Activated CD4-positive, alpha-beta T cell treated with anti-CD3 and anti-CD28 coated beads, Interleukin-2, amount 50 U/mL, for 1 hour (primary cell): ENCODE results near the gene SNAPC4.
"Not testable (repeated sequence)": the region's sequence is repeated elsewhere in the genome, so short reads cannot be mapped to it uniquely, and the experiment has no call there.

Experiments used
- DNase-seq: peaks from one replicate; pipeline ENCODE4 v3.0.0-alpha.2; 2020

SNAPC4 gene

DNA sequence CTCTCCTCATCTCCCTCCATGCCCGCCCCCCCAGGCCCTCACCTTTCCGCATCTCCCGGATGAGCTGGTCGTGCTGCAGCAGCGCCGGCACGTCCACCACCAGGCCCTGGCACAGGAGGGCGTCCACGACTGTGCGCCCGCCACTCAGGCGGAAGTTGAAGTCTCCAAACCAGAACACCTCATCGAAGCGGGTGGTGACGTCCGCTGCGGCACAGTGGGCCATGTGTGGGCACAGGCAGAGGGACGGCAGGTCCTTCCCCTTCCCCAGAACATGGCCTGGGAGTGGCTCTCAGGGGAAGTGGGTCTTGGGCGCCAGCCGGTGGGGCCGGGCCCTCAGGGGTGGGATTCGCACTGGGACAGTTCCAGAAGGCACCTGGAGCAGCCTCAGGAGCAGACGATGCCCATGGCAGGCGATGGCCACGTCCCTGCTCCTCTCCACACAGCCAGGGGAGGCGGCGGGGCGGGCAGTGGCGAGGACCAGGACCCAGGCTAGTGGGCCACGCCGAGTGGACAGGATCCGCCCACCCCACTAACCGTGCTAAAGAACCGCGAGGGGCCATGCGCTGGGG lies 31.9 kb upstream of the SNAPC4 start:
- no peak for DNase-seq

DNA sequence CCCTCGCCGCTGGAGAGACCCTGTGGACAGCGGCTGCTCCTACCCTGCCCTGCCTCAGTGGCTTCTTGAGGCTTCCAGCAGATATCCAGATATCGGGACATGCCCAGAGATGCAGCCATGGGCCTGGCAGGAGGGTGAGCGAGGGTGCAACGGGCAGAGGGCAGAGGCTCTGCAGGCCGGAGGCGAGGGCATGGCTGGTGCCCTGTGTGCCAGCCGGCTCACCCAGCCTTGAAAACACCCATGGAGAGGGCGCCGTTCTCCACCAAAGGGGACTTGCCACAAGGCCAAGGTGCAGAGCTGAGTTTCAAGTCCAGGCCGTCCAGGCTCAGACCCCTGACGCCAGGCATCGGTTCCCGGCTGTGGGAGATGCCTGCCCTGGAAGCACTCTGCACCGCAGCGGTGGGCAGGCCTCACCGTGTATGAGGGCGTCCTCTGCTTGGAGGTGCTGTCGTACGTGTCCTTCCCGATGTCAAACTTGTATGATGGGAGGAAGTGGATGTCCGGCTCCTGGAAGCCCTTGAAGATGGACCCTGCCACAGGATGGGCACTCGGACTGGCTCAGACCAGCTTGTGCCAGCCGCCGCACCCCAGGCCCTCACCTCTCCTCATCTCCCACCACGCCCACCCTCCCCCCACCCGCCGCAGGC lies 30.7 kb upstream of the SNAPC4 start:
- no peak for DNase-seq

DNA sequence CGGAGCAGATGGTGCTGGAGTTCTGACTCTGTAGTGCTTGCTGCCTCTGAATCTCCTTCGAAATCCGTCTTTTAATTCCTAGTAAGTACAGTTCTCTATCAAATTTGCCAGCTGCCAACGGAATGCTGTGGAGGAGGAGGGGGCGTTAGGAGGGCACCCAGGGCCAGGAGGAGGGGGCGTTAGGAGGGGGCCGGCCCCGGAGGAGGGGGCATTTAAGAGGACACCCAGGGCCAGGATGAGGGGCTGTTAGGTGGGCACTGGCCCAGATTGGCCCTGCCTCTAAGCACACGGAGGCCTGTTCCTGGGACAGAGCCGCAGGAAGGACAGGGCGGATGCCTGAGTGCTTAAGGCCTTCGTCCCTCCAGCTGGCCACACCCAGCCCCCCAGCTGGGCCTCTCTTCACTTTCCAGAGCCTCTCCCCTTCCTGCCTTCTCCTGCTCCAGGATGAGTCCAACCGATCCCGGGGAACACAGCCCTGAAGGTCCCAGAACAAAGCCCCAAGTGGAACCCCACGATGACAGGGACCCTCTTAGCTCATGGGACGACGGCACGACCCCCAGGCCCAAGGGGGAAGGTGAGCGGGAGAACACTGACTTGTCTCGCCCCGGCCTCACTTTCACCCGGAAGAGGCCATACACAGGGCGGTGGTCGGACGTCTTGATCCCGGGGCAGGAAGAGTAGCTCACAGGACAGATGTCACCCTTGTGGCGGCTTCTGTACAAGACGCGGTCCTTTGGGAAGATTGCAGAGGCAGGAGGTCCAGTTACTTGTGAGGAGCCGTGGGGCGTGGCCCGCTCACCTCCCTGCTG lies 29.9 kb upstream of the SNAPC4 start:
- DNase-seq, result no peak

DNA sequence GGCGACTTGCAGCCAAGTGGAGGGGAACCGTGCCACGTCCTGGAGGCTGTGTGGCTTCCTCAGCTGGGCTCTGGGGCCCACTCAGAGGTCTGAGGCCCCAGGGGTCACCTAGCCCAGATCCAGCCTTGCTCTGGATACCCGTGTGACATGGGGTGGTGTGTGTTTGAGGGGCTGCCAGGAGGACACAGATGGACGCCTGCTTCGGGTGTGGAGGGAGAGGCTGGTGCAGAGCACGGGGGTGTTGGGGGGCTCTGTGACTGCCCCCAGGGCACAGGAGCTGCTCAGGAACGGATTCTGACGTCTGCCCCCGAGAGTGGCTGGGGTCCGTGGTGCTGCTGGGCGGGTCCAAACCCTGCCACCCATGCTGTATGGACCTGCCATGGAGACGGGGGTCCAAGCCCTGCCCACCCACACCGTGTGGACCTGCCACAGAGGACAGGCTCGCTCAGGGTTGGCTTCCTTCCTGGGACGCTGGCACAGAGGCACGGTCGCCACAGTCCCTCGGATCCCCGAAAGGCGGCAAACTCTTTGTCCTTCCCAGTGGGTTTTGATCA lies 29.2 kb upstream of the SNAPC4 start:
- DNase-seq, result no peak

DNA sequence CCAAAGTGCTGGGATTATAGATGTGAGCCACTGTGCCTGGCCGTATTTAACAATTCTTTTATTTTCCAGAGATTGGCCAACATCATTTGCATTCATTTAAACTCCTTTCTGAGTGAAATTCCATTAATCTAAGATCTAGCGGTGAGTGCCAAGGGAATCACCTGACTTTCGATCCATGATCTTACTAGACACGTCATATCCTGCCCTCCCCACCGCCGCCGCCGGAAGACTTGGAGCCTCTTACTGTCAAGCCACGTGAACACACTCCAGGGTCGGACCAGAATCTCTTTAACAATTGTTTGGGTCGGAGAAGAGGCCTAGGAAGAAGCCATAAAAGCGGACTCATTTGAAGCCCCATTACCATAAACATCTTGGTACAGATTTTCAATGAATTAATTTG lies 26.8 kb upstream of the SNAPC4 start:
- no peak for DNase-seq

DNA sequence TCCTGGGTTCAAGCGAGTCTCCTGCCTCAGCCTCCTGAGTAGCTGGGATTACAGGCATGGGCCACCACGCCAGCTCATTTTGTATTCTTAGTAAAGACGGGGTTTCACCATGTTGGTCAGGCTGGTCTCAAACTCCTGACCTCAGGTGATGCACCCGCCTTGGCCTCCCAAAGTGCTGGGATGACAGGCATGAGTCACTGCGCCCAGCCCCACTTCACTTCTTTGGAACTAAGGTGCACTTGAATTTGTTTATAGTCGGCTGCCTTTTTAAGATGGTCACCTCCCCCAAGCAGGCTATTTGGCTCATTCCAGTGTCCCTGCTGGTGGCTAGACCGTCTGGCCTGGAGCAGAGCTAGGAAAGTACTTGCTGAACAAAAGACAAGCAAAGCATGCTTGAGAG lies 25.4 kb upstream of the SNAPC4 start:
- not testable (repeated sequence) for DNase-seq

DNA sequence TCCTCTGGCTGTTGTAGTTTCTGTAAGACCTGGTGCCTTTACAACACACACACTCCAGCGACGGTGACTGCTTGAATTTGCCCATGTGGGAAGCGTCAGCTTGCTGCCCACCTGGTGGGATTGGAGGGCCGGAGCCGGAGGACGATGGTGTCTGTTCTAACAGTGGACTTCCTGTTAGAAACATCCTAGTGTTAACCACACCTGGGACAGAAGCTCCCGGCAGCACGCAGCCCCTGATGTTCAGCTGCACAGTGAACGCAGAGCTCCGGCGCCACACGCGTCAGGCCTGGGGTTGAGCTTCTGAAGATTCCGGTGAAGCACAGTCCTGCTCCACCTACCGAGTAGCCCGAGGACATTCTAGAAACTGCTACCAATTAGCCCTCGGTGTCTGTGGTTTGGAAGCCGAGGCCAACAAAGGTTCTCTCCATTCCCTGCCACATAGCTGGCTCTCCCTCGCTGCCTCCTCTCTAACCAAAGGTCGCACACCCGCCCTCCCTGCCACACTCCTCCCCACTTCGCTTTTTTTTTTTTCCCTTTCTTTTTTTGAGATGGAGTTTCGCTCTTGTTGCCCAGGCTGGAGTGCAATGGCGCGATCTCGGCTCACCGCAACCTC lies 24.9 kb upstream of the SNAPC4 start:
- DNase-seq, result no peak

DNA sequence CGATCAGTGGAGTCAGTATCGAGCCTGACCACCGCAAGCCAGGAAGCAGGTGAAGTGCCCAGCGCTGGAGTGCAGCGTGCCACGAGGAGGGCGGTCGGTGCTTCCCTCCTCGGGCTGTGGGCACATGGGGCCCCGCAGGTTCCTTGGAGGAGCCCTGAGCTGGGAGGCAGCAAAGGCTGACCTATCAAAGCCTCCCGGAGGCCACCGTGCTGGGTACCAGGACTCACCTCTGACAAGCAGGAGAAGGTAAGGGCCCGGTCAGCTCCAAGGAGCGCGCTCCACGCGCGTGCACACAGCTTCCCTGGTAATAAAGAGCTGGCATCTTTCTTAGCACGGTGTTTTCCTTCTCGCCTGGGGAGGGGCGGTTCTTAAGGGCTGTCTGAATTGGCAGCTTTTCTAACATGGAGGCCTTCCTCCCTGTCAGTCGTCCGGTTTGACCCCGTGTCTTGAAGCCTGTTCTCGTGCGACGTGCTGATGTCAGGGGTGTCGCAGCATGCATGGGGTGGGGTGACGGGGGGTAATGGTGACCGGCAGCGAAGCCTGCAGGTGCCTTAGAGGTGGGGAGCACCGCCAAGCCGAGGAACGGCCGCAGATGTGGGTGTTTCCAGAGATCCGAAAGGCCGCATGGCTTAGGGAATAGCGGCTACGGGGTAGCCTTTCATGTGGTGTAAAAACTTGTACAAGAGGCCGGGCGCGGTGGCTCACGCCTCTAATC lies 23.6 kb upstream of the SNAPC4 start:
- no peak for DNase-seq

DNA sequence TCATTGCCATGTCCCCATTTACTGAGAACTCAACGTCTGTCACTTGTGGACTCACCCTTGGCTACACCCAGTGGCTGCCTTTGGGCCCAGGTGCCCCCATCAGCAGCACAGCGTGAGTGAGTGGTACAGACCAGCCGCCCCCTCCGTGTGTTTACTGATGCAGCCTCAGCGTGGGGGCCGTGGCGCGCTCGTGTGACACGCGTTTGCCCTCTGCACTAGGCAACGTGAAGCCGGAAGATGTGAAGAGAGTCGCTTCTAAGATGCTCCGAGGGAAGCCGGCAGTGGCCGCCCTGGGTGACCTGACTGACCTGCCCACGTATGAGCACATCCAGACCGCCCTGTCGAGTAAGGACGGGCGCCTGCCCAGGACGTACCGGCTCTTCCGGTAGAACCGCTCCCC lies 22.9 kb upstream of the SNAPC4 start:
- DNase-seq, result no peak

DNA sequence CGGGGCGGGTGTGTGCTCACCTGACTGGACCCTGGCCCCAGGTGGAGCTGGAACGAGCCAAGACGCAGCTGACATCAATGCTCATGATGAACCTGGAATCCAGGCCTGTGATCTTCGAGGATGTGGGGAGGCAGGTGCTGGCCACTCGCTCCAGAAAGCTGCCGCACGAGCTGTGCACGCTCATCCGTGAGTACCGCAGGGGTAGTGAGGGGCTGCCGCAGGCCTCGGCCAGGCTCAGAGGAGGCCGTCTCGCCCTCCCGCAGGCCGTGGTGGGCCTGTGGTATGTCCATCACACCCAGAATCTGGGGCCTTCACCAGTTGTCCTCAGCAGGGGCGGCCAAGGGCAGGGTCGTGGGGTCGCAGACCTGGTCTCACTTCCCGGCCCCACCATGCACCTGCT lies 21.8 kb upstream of the SNAPC4 start:
- DNase-seq, result no peak

DNA sequence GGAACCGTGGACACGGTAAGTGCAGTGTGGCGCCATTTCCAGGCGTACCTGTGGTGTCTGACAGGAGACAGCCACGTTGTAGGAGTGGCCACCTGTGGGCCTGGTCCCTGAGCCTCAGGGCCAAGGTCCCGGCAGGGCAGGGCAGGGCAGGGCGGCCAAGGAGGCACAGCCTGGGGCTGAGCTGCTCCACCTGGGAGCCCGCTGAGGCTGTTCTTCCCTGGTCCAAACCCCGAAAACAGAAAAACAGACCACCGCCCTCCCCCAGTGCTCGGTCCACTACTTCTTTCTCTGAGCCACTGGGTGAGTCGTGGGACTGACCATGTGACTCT lies 19.1 kb upstream of the SNAPC4 start:
- DNase-seq, result no peak

DNA sequence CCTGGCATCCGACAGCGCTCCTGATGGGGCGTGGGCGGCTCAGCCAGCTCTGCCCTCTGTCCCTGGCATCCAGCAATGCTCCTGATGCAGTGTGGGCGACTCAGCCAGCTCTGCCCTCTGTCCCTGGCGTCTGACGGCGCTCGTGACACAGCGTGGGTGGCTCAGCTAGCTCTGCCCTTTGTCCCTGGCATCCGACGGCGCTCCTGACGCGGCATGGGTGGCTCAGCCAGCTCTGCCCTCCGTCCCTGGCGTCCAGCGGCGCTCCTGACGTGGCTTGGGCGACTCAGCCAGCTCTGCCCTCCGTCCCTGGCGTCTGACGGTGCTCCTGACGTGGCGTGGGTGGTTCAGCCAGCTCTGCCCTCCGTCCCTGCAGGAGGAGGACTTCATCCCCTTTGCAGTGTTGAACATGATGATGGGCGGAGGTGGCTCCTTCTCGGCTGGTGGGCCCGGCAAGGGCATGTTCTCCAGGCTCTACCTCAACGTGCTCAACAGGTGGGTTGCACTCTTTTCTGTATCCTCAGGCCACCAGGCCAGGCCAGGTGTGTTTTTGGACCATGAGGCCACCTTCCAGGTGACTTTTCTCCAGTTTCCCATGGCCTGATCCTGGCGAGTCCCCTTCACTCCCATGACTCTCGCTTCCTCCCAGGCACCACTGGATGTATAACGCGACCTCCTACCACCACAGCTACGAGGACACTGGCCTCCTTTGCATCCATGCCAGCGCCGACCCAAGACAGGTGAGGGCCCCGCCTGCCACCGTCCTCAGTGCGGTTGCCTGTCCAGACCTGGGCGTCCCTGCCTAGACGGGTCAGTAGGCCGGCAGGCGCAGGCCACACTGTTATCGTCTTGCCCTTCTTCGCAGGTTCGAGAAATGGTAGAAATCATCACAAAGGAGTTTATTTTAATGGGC lies 18.5 kb upstream of the SNAPC4 start:
- DNase-seq, result no peak

DNA sequence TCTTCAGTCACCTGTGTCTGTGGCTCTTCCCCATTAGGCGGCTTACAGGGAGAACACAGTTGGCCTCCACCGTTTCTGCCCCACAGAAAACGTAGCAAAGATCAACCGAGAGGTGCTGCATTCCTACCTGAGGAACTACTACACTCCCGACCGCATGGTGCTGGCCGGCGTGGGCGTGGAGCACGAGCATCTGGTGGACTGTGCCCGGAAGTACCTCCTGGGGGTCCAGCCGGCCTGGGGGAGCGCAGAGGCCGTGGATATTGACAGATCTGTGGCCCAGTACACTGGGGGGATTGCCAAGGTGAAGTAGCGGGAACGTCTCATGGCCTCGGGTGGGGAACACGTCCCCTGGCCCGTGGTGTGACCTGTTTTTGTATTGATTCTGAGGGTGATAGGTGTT lies 16.9 kb upstream of the SNAPC4 start:
- no peak for DNase-seq

DNA sequence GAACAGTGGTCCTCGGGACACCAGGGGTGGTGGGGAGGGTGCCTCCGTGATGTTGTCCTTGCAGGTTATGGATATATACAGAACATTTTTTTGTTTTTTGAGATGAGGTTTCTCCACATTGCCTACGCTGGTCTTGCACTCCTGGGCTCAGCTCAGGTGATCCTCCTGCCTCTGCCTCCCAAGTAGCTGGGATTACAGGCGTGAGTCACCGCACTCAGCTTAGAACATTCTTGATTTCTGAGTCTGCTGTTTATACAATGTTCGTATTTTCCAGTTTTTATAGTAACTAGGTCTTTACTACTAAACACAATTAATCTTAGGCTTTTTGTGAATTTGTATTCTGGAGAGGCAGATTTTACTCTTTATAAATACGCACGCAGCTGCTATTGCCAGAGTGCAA lies 16.5 kb upstream of the SNAPC4 start:
- no peak for DNase-seq

DNA sequence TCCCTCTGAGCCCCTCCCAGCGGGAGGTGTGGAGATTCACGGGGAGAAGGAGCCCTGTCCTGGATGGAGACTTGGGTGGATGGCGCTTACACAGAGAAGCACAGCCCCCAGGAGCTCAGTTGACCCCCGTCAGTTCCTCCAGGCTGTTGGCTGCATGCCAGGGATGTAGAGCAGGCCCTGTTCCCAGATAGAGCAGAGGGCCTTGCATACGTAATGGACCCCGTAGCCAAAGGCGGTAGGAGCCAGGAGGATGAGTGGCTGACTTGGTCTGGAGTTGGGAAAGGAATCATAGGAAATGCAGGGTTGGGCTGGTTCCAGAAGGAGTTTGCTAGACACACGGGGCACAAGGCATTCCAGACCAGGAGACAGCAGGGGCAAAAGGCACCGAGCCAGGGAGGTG lies 13.0 kb upstream of the SNAPC4 start:
- DNase-seq, result no peak

DNA sequence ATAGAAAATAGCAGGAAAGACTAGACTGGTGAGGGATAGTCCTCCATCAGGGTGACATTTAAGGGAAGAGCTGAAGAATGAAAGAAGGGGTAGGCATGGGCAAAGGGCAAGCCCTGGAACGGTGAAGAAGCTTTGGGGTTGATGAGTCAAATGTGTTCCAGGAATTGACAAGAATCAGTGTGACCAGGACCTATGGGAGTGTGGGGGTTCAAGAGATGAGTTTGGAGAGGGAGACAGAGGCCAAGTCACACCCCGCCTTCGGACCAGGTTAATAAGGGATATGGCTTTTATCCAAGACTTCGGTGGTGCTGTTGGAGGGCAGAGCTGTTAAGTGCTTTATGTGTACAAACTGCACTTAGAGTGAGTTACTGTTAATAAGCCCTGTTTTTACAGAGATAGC lies 11.4 kb upstream of the SNAPC4 start:
- DNase-seq, result no peak

DNA sequence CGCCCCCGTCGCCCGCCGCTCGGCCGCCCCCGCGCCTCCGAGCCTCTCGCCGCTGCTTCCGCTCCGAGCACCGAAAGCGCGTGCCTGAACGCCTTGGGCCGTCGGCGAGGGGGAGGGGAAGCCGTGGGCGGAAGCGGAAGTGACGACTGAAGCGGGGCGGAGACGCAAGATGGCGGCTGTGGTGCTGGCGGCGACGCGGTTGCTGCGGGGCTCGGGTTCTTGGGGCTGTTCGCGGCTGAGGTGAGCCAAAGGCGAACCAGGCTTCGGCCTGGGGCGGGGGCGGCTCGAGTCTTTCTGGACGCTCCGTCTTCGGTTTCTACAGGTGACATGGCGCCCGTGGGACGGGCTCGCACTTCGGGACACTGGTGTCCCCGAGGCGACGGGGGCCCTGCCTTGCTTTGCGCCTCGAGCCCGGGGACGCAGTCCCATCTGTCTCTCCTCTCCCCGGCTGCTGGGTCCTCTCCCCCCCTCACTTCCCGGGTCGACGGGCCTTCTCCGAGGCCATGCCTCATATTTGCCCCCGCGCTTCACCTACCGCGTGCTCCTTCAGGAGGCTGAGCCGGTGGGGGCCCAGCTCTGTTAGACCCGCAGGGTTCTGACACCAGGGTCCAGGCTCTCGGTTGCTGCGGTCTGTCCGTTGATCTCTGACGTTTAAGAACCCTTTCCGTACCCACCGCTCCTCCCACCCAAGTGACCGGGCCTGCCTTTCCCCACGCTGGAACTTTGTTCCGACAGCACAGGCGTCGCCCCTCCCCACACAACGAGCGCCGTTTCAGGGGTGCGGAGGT lies 10.7 kb upstream of the SNAPC4 start, which contains the start of the genes ENTR1 and PMPCA:
Gene ENTR1, minus strand, starts transcription at position 115 of the 788 bp plus-strand sequence. CDS start 217 bp downstream, outside the sequence.
Gene PMPCA, plus strand, starts transcription at position 159 of the 788 bp plus-strand sequence. Its CDS starts 11 bp downstream, at position 170.
- DNase-seq, result peak; percentile 94

DNA sequence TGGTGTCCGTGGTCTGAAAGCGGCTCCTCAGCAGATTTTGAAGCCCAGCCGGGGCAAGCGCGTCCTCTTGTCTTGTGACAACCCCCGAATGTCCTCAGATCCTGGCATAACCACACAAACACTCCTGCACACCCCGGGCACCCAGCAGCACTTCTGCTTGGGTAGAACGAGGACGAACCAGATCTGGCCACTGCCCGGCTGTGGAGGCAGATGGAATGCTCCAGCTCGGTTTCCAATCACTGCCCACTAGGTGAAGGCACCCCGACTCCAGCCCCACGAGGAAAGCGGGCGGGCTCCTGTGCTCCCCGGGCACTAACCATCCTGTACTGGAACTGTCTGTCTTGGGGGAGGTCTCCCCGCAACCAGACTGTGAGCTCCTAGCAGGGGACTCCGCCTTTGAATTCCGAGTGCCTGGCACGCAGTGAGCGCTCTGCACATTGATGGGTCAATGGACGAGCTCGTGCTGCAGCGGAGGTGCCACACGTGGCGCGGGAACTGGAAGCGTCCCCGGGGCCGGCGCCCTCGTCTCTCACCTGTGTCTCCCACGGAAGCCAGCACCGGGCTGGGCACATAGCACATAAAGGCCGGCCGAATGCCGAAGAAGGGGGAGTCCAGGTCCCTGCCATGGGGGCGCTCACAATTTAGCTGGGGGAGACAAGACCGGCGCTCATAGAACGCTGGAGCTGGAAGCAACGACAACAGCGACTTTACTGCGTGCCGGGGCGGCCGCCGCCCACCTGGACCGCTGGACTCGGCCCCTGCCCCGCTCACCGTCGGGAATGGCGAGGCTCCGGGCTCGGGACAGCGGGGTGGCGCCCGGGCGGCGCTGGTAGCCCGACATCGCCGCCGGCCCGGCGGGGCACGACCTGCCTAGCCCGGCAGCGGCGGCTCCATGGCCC lies 9.8 kb upstream of the SNAPC4 start:
- DNase-seq, result peak; percentile 25

DNA sequence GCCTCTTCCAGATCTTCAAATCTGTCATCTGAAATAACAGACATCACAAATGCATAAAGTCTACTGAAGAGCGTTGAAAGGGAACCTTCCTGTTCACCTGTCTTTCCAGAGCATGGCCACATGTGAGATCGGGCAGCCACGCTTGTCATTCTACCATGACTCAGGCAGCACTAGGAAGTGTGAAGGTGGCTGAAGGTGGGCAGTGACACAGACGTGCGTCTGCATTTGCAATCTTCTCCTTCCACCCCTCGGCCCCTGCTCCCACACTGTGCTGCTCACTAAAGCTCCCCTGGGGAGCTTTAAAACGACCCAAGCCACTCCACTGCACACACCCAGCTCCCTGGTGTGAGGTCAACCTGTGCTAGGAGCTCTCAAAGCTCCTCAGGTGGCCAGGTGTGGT lies 7.9 kb upstream of the SNAPC4 start:
- DNase-seq, result no peak

DNA sequence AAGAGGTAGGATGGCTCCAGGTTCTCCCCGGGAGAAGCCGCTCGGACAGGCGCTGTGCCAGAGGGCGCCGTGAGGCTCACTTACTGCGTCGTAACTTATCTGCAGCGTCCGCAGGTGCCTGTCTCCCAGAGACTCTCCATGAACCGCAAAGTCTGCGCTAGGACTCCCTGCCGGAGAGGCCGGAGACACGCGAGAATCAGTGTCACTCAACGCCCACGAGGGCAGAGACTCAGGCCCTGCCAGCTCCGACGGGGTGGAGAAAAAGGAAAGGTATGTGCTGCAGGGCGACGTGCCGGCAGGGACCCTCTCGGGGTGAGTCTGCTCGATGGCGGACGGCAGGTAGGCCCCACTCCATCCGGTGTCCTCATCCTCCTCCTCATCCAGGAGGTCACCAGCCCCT lies 7.1 kb upstream of the SNAPC4 start:
- not testable (repeated sequence) for DNase-seq
